Measurements from ENCODE around the gene OS9.

The OS9 gene

DNA sequence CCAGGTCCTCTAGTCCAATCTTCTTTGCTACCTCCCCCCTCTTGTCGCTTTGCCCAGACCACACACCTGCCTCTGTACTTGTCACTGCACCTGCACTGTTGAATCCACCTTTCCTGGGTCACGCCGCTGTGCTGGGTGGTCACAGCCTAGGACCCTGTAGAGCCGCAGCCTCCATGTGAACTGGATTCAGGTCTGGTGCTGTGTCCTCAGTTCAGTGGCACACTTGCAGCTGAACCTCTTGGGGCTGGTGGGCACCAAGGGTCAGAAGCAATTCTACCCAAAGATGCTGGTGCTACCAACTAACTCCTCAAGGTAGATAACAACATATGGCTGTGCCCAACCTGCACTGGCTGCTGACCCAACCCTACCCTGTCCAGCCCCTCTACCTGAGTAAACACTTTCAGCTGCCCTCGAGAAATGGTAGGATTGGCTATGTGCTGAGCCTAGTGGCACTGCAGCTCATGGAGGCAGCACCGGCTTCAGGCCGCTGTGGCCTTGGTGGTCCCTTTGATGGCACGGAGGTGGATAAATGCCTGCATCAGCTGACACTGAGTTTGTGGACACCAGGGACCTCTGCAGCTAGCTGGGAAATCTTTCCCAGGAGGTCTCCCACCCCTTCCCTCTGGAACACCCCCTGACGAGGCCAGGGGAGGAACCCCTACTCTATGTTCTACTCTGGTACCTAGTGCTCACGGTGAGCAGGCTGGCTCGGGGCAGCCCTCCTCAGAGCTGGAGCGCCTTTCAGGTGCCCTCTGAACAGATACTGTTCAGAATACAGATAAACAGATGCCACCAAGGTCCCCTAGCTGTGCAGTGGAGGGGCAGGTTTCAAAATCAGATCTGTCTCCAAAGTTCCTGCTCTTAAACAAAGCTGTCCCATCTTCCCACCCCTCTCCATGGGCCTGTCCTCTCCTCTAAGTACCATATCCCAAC, 30.3 kb downstream of the OS9 start:
- DNase-seq: no peak

DNA sequence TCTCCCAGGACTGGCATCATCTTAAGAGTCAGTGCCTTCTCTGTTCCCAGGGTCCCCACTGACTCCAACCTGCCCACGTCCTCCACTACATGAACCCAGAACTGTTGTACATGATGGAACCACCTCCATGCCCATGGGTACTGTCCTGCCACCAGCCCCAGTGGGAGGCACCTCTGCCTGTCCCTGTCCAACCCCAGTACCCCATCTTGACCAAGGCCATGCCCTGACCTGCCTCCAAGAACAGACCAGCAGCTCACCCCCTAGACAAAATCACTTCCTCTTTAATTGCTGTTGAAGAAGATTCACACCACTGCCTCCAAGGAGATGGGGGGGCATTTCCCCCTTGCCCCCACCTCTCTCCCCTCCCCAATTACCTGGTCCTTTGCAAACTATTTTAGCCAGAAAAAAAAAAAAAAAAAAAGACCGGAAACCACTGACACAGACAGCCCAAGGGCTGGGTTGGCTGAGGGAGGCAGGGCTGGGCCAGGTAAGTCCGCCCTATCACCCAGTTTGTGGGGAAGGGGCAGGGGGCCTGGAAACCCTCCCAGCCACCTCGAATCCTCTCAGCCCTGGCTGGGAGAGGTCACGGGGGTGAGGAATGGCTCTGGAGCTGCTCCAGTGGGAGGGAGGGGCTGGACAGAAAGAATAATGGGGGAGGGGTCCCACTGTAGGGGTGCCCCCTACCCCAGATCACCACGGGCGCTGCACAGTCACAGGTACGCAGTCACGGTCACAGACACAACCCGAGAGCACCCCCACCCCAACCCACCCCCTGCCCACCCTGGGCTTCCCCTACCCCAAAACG, 31.2 kb downstream of the OS9 start:
- DNase-seq: peak; percentile 23

DNA sequence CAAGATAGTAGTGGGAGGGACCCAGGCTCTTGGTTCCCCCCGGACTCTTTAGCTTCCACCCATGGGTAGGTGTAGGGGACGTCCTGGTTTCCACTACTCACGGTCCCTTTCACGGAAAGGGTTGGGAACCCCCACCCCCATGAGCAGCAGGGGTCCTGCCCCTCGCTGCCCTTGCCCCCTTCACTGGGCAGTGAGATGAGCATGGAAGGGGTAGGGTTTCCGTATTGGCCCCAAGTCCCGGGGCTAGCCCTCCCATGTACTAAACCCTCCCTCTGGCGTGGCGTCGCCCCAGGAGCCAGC, 31.9 kb downstream of the OS9 start:
- no peak for DNase-seq

- DNase-seq: peak; percentile 81
Observed at GRCh38 chr12:57726151-57726883, 32.4 kb downstream of the OS9 start.

DNA sequence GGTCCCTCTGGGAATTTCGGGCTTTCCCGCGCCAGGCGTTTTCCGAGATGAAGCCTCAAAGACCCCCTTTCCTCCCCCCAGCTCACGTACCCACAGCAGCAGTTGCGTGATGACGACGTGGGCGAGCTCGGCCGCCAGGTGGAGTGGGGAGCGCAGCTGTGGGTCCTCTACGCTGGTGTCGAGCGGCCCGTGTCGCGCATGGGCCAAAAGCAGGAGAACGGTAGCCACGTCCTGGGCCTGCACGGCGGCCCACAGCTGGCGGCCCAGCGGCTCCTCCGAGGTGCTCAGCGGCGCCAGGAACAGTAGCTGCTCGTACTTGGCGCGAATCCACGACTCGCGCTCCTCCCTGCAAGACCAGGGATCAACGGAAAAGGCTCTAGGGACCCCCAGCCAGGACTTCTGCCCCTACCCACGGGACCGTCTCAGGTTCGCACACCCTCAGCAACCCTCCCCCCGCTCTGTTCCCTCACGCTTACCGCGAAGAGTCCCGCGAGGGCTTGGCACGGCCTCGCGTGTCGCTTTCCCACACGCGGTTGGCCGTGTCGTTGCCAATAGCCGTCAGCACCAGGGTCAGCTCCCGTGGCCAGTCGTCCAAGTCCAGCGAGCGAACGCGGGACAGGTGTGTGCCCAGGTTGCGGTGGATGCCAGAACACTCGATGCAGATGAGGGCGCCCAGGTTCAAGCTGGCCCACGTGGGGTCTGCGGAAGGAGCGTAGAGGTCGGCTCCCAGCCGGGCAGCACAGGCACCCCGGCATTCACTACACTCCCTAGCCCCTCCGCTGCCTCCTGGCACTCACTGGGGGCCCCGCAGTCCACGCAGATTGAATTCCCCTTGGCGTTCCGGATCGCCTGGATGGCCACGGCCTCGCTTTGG, 33.2 kb downstream of the OS9 start:
- peak; percentile 68 for DNase-seq

- DNase-seq: peak; percentile 30
Observed at GRCh38 chr12:57727758-57728395, 33.9 kb downstream of the OS9 start.

DNA sequence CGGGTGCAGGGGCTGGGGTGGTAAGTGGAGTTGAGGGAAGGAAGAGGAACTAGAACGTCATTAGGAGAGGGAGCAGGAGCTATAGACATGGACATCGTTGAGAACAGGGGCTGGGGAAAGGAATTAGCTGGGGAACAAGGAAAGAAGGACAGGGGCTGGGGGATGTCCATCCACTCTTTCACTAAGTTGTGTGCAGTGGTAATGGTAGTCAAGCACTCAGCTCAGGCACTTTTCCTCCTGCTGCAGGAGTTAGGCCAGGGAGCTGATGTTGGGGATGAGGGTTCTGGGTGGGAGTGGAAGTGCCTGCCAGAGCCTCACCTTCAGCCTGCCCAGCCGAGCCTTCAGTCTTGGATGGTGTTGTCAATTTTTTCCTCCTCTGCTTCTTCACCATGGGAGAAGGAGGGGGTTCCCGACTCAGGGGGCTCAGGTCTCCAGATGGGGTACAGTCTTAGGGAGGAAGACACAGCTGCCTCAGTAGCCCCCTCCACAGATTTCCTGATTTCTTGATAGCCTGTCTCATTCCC, 35.5 kb downstream of the OS9 start:
- DNase-seq: peak; percentile 21

GRCh38 chr12:57730336-57731067, 36.6 kb downstream of the OS9 start:
- peak; percentile 35 for DNase-seq

GRCh38 chr12:57731411-57732080, 37.6 kb downstream of the OS9 start:
- DNase-seq: peak; percentile 15

GRCh38 chr12:57732270-57732669, 38.3 kb downstream of the OS9 start:
- peak; percentile 23 for DNase-seq

GRCh38 chr12:57732726-57733593, 39.0 kb downstream of the OS9 start:
- peak; percentile 12 for DNase-seq

GRCh38 chr12:57733928-57734327, 40.0 kb downstream of the OS9 start:
- DNase-seq: peak; percentile 10

DNA sequence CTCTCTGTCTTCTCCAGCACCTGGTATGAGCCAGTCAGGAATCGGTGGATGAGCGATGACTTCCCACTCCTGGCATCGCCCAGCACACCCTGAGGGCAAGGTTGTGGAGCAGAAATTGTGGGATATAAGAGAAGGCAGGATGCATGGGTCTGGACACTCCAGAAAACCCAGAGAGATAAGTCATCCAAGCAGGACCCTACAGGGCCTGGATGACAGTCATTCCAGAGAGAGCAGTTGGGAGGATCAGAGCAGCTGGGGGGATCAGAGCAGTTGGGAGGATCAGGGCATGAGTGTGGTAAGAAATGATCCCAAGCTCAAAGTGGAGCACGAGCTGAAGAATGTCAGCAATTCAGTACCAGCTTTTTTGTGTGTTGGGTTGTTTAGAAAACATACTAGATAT, 40.7 kb downstream of the OS9 start:
- DNase-seq: peak; percentile 34

DNA sequence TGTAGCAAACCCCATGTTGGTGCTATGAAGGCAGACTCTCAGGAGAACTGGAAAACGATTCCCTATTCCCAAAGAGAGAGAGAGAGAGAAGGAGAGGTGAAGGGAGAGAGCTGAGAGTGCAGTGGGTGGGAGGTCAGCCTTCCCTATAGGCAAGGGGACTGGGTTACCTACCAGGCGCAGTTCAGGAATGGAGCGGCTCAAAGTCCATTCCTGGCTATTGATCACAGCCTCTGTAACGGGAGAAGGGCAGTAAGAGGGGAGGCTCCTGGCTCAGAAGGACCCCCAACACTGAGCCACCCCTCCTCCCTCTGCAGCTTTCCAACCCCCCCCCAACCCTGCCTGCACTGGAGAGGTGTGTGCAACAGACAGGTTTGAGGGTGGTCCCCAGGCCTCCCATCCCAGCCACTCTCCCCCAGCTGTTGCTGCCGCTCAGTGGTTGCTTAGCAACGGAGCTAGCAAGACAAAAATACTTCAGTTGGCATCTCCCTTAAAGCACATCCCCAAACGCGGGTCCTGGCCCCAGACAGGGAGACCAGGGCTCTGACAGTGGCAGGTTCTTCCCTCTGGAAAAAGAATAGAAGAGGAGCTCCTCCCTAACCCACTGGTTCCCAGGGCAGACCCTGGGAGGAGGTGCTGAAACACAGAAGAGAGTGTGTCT, 41.4 kb downstream of the OS9 start:
- peak; percentile 84 for DNase-seq

GRCh38 chr12:57735952-57736740, 42.2 kb downstream of the OS9 start:
- peak; percentile 64 for DNase-seq

DNA sequence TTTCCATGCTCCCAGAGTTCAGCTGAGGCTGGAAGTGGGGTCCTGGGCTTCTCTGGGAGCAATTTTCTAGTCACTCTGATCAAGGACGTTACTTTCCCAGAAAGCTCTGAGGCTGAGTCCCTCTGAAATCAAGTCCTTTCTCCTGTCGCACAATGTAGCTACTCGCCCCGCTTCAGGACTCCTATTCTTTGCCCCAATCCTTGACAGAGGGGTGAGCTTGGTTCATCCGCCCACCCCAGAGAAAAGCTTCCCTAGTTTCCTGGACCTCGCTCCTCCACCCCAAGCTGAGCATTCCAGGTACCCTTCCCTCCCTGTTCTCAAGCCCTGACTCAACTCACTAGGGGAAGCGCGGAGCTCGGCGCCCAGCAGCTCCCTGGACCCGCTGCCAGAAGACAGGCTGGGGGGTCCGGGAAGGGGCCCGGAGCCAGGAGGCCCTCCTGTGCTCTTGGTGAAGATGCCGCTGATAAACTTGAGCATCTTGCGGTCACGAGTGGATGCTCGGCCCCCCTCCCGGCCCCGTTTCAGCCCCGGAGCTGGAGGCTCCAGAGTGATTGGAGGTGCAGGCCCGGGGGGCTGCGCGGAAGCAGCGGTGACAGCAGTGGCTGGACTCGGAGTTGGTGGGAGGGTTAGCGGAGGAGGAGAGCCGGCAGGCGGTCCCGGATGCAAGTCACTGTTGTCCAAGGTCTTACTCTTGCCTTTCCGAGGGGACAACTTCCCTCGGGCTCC, 43.0 kb downstream of the OS9 start:
- DNase-seq: no peak
